Astrocyte (in vitro differentiated cells and primary cell): Measurements from ENCODE around the gene WASF2. TPM values are rescaled to one million over a fixed set of nuclear protein-coding genes. Genes with fewer than 3 reads are reported as not detected.

Experiments
- DNase-seq: peaks from one replicate; pipeline ENCODE4 v3.0.0-alpha.2; 2010; ENCODE audit warnings: low read depth
- FAIRE-seq: peaks from 2 replicates; lab custom pipeline; 2011; peaks lifted over from hg19 to GRCh38; lab: Jason Lieb, UNC
- H2AFZ ChIP-seq: 2 replicates; pipeline ENCODE4 v1.6.0; 2012; ENCODE audit warnings: low read depth, low read length, inconsistent platforms
- H3K27ac ChIP-seq: 2 replicates; pipeline ENCODE4 v1.5.1; 2011; ENCODE audit warnings: low read depth, low read length, inconsistent platforms
- H3K27me3 ChIP-seq: 2 replicates; pipeline ENCODE4 v1.6.0; 2011; ENCODE audit warnings: low read length, inconsistent platforms; ENCODE audit not compliant: insufficient read depth
- H3K36me3 ChIP-seq: 2 replicates; pipeline ENCODE4 v1.5.1; 2011; ENCODE audit warnings: low read length, inconsistent platforms; ENCODE audit not compliant: insufficient read depth
- H3K4me1 ChIP-seq: 2 replicates; pipeline ENCODE4 v1.5.1; 2011; ENCODE audit warnings: low read length, inconsistent platforms; ENCODE audit not compliant: insufficient read depth
- H3K4me2 ChIP-seq: 2 replicates; pipeline ENCODE4 v1.6.0; 2012; ENCODE audit warnings: low read length, inconsistent platforms
- H3K4me3 ChIP-seq: 2 replicates; pipeline ENCODE4 v1.5.1; 2011; ENCODE audit warnings: low read depth, mild to moderate bottlenecking, low read length, inconsistent platforms; ENCODE audit not compliant: insufficient read depth
- H3K79me2 ChIP-seq: 2 replicates; pipeline ENCODE4 v1.6.0; 2012; ENCODE audit warnings: mild to moderate bottlenecking, low read length, inconsistent platforms; ENCODE audit not compliant: insufficient read depth
- H3K9ac ChIP-seq: 2 replicates; pipeline ENCODE4 v1.6.0; 2012; ENCODE audit warnings: mild to moderate bottlenecking, low read length, inconsistent platforms
- H3K9me3 ChIP-seq: 2 replicates; pipeline ENCODE4 v1.5.1; 2012; ENCODE audit warnings: low read depth, mild to moderate bottlenecking, low read length, inconsistent platforms; ENCODE audit not compliant: insufficient read depth
- H4K20me1 ChIP-seq: 2 replicates; pipeline ENCODE4 v1.6.0; 2012; ENCODE audit warnings: low read length, inconsistent platforms; ENCODE audit not compliant: insufficient read depth
- H3K27ac Mint-ChIP-seq: one replicate; pipeline ENCODE4 v1.8.0; 2021; ENCODE audit warnings: mild to moderate bottlenecking, mixed read lengths; ENCODE audit not compliant: unreplicated experiment
- H3K27me3 Mint-ChIP-seq: one replicate; pipeline ENCODE4 v1.8.0; 2021; ENCODE audit warnings: low read depth, mixed read lengths; ENCODE audit not compliant: unreplicated experiment
- H3K36me3 Mint-ChIP-seq: one replicate; pipeline ENCODE4 v1.8.0; 2021; ENCODE audit warnings: low read depth, mixed read lengths; ENCODE audit not compliant: unreplicated experiment
- H3K4me1 Mint-ChIP-seq: one replicate; pipeline ENCODE4 v1.8.0; 2021; ENCODE audit warnings: low read depth, mixed read lengths; ENCODE audit not compliant: unreplicated experiment
- H3K4me3 Mint-ChIP-seq: one replicate; pipeline ENCODE4 v1.8.0; 2021; ENCODE audit warnings: mild to moderate bottlenecking, moderate library complexity, mixed read lengths; ENCODE audit not compliant: unreplicated experiment
- H3K9me3 Mint-ChIP-seq: one replicate; pipeline ENCODE4 v1.8.0; 2021; ENCODE audit warnings: mild to moderate bottlenecking, mixed read lengths; ENCODE audit not compliant: unreplicated experiment
- CTCF ChIP-seq: IDR thresholded peaks from 2 replicates; pipeline ENCODE4 v1.5.1; 2011; ENCODE audit warnings: low read depth, mild to moderate bottlenecking, inconsistent platforms, low read length, moderate library complexity; ENCODE audit not compliant: insufficient read depth
- EZH2 ChIP-seq: IDR thresholded peaks from 2 replicates; pipeline ENCODE4 v1.6.1; 2012; ENCODE audit warnings: mild to moderate bottlenecking, low read length, inconsistent platforms; ENCODE audit not compliant: insufficient read depth
- total RNA-seq: library from RNA; stranded (reverse); gene quantifications from 2 replicates; pipeline ENCODE4 v1.2.1, GENCODE V29; 2021

WASF2 gene
- total RNA-seq, 1 donor from 2014 or later = 86.9 TPM

- Histone ChIP-seq H3K4me3 (no peak overlapping the region), H3K27me3 (no peaks in the 10 kb centered on the region), H3K9me3 (no peaks in the 10 kb centered on the region), H3K79me2 (no peaks in the 10 kb centered on the region), H3K9ac (no peak overlapping the region), H3K36me3 (no peaks in the 10 kb centered on the region), H3K4me2 (no peak overlapping the region), H2AFZ (no peak overlapping the region), H4K20me1 (no peaks in the 10 kb centered on the region), H3K27ac (no peak overlapping the region), H3K4me1 (no peaks in the 10 kb centered on the region)
- Mint-ChIP-seq H3K27ac (no peak overlapping the region), H3K4me3 (no peak overlapping the region), H3K27me3 (peaks cover 33% of the 10 kb centered on the region), H3K4me1 (no peaks in the 10 kb centered on the region), H3K36me3 (no peaks in the 10 kb centered on the region), H3K9me3 (no peaks in the 10 kb centered on the region)
- TF ChIP-seq CTCF (no peak), EZH2 (no peak)
- DNase-seq (no peak), FAIRE-seq (no peak)
These were observed 112.0 kb downstream of the WASF2 start for GRCh38 chr1:27377760-27378495.

DNA sequence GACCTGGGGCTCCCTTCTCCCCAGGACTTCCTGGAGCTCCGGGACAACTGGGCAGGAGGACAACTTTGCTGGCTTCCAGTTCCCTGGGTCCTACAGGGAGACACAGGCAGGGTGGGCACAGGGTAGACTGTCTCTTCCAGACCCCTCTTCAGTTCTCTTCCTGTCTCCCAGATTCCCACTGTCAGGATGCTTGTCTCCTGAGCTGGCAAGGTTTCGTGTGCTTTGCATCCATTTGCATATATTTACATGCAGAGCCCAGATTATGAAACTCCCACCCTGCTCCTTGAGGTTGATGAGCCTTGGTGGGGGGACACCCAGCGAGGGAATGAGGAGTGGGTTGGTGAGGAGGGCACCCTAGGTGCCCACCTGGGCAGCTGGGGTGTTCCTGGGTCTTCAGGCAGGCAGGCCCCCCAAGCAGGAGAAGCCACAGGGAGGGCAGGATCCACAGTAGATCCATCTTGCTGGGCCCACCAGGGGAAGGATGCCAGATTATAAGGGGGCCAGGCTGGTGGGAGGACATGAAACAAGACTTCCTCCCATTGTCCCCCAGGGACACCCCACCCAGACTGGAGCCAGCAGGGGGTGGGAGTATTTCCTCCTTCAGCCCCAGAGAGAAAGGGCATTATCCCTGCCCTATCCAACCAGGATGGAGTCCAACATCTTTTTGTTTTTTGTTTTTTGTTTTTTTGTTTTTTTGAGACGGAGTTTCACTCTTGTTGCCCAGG, 115.4 kb downstream of the WASF2 start, which contains the start of gene FCN3:
FCN3 (minus strand) TSS at position 463 of the 725 bp plus-strand sequence; CDS start at position 457, 6 bp downstream.
- H4K20me1 ChIP-seq = no peaks in the 10 kb centered on the region
- H3K27ac Mint-ChIP-seq = no peak within 1 kb of the TSS
- no peaks in the 10 kb centered on the region for H3K9me3 Mint-ChIP-seq
- no peaks in the 10 kb centered on the region for H3K9me3 ChIP-seq
- FAIRE-seq = no peak
- no peaks in the 10 kb centered on the region for H3K79me2 ChIP-seq
- H3K4me3 ChIP-seq = no peak within 1 kb of the TSS
- no peaks in the 10 kb centered on the region for H3K4me1 Mint-ChIP-seq
- no peak within 1 kb of the TSS for H3K27ac ChIP-seq
- TF ChIP-seq CTCF = no peak
- TF ChIP-seq EZH2 = no peak
- H3K36me3 ChIP-seq = no peaks in the 10 kb centered on the region
- no peak within 1 kb of the TSS for H3K4me2 ChIP-seq
- H3K9ac ChIP-seq = no peak within 1 kb of the TSS
- H3K27me3 ChIP-seq = no peaks in the 10 kb centered on the region
- H3K27me3 Mint-ChIP-seq = peaks cover 11% of the 10 kb centered on the region
- no peak for DNase-seq
- no peak within 1 kb of the TSS for H2AFZ ChIP-seq
- no peak within 1 kb of the TSS for H3K4me3 Mint-ChIP-seq
- no peaks in the 10 kb centered on the region for H3K4me1 ChIP-seq
- no peaks in the 10 kb centered on the region for H3K36me3 Mint-ChIP-seq
